WTC11 (cell line): ENCODE measurements around the gene CREG2. TPM values are rescaled to one million over a fixed set of nuclear protein-coding genes. Genes with fewer than 3 reads are reported as not detected.

Experiments used
- ATAC-seq: fragments of 200-7000 bp; cut with Tn5 transposase; 2 replicates; pipeline ENCODE4 v1.10.0; 2021; ENCODE audit warnings: mild to moderate bottlenecking, moderate library complexity
- CTCF ChIA-PET: fragments of 300-600 bp; sonication (Branson Sonifier 250); formaldehyde crosslinking; loops from one replicate; lab custom pipeline; 2021; ENCODE audit warnings: antibody characterized with exemption; lab: Charles Lee
- POLR2A ChIA-PET: fragments of 350-600 bp; sonication (Branson Sonifier 250); formaldehyde crosslinking; loops from one replicate; lab custom pipeline; 2021; ENCODE audit warnings: antibody characterized with exemption; lab: Charles Lee
- DNase-seq: peaks from one replicate; pipeline ENCODE4 v3.0.0; 2021; ENCODE audit warnings: low spot score
- H3K27ac Mint-ChIP-seq: 2 replicates; pipeline ENCODE4 v1.8.0; 2021; ENCODE audit warnings: mixed read lengths
- H3K27me3 Mint-ChIP-seq: 2 replicates; pipeline ENCODE4 v1.8.0; 2021; ENCODE audit warnings: low read depth, mild to moderate bottlenecking, moderate library complexity, mixed read lengths
- H3K36me3 Mint-ChIP-seq: 2 replicates; pipeline ENCODE4 v1.8.0; 2021; ENCODE audit warnings: mixed read lengths
- H3K4me1 Mint-ChIP-seq: 2 replicates; pipeline ENCODE4 v1.8.0; 2022; ENCODE audit warnings: mixed read lengths
- H3K4me3 Mint-ChIP-seq: 2 replicates; pipeline ENCODE4 v1.8.0; 2021; ENCODE audit warnings: mild to moderate bottlenecking, moderate library complexity, mixed read lengths
- H3K9me3 Mint-ChIP-seq: 2 replicates; pipeline ENCODE4 v1.8.0; 2021; ENCODE audit warnings: mixed read lengths
- AR ChIP-seq: fragments of 250-450 bp; sonication (Bioruptor Pico); IDR thresholded peaks from 2 replicates; pipeline ENCODE4 v1.9.0; 2021; ENCODE audit warnings: mild to moderate bottlenecking
- ATF1 ChIP-seq: sonication (generic); formaldehyde crosslinking; IDR thresholded peaks from 2 replicates; pipeline ENCODE4 v1.8.1; 2023; ENCODE audit warnings: mild to moderate bottlenecking, moderate library complexity, missing genetic modification reagents
- ATF2 ChIP-seq: sonication (generic); formaldehyde crosslinking; IDR thresholded peaks from 2 replicates; pipeline ENCODE4 v1.8.1; 2022; ENCODE audit warnings: low read depth, missing genetic modification reagents, borderline replicate concordance
- ATF6 ChIP-seq: sonication (generic); formaldehyde crosslinking; IDR thresholded peaks from 2 replicates; pipeline ENCODE4 v1.8.1; 2023; ENCODE audit warnings: mild to moderate bottlenecking, missing genetic modification reagents
- E2F1 ChIP-seq: sonication (generic); formaldehyde crosslinking; IDR thresholded peaks from 2 replicates; pipeline ENCODE4 v1.8.0; 2022; ENCODE audit warnings: mild to moderate bottlenecking, missing genetic modification reagents
- E2F4 ChIP-seq: sonication (generic); formaldehyde crosslinking; IDR thresholded peaks from 2 replicates; pipeline ENCODE4 v1.8.1; 2022; ENCODE audit warnings: low read depth, mild to moderate bottlenecking, moderate library complexity, missing genetic modification reagents, borderline replicate concordance
- ETV6 ChIP-seq: sonication (generic); formaldehyde crosslinking; IDR thresholded peaks from 2 replicates; pipeline ENCODE4 v1.8.1; 2022; ENCODE audit warnings: mild to moderate bottlenecking, missing genetic modification reagents
- FOXJ3 ChIP-seq: sonication (generic); formaldehyde crosslinking; IDR thresholded peaks from 2 replicates; pipeline ENCODE4 v1.9.0; 2021; ENCODE audit warnings: missing genetic modification reagents, mild to moderate bottlenecking, borderline replicate concordance
- FOXP1 ChIP-seq: sonication (generic); formaldehyde crosslinking; IDR thresholded peaks from 2 replicates; pipeline ENCODE4 v1.8.0; 2022; ENCODE audit warnings: missing genetic modification reagents, mild to moderate bottlenecking, moderate library complexity, borderline replicate concordance
- GTF2I ChIP-seq: fragments of 250-450 bp; sonication (Bioruptor Pico); conservative IDR thresholded peaks from 2 replicates; pipeline ENCODE4 v1.4.0; 2021; ENCODE audit warnings: mild to moderate bottlenecking
- MXD4 ChIP-seq: fragments of 250-450 bp; sonication (Bioruptor Pico); IDR thresholded peaks from 2 replicates; pipeline ENCODE4 v1.8.0; 2021; ENCODE audit warnings: mild to moderate bottlenecking, moderate library complexity, borderline replicate concordance
- NFYB ChIP-seq: sonication (generic); formaldehyde crosslinking; conservative IDR thresholded peaks from 2 replicates; pipeline ENCODE4 v1.8.0; 2022; ENCODE audit warnings: low read depth, missing genetic modification reagents
- NR1H2 ChIP-seq: sonication (generic); formaldehyde crosslinking; IDR thresholded peaks from 2 replicates; pipeline ENCODE4 v1.9.0; 2021; ENCODE audit warnings: mild to moderate bottlenecking, moderate library complexity, missing genetic modification reagents
- NR3C1 ChIP-seq: sonication (generic); formaldehyde crosslinking; conservative IDR thresholded peaks from 2 replicates; pipeline ENCODE4 v1.8.1; 2023; ENCODE audit warnings: low read depth, mild to moderate bottlenecking, missing genetic modification reagents
- PREB ChIP-seq: sonication (generic); formaldehyde crosslinking; IDR thresholded peaks from 2 replicates; pipeline ENCODE4 v1.8.1; 2022; ENCODE audit warnings: mild to moderate bottlenecking, missing genetic modification reagents, moderate library complexity, borderline replicate concordance
- TCF7 ChIP-seq: sonication (generic); formaldehyde crosslinking; IDR thresholded peaks from 2 replicates; pipeline ENCODE4 v1.8.0; 2022; ENCODE audit warnings: mild to moderate bottlenecking, low read depth, missing genetic modification reagents, moderate library complexity
- TP53 ChIP-seq: sonication (generic); formaldehyde crosslinking; IDR thresholded peaks from 2 replicates; pipeline ENCODE4 v1.8.1; 2023; ENCODE audit warnings: mild to moderate bottlenecking, missing genetic modification reagents
- ZNF121 ChIP-seq: sonication (generic); formaldehyde crosslinking; IDR thresholded peaks from 2 replicates; pipeline ENCODE4 v1.8.0; 2023; ENCODE audit warnings: missing genetic modification reagents
- ZNF263 ChIP-seq: sonication (generic); formaldehyde crosslinking; IDR thresholded peaks from 2 replicates; pipeline ENCODE4 v1.8.1; 2022; ENCODE audit warnings: low read depth, mild to moderate bottlenecking, moderate library complexity, missing genetic modification reagents
- ZNF671 ChIP-seq: fragments of 250-450 bp; sonication (Bioruptor Pico); IDR thresholded peaks from 2 replicates; pipeline ENCODE4 v1.8.0; 2021; ENCODE audit warnings: mild to moderate bottlenecking
- total RNA-seq: library from RNA; stranded (reverse); gene quantifications from 3 replicates; pipeline ENCODE4 v1.2.3, GENCODE V29; 2021

Gene CREG2
- total RNA-seq, 1 experiment from 2014 or later, result 1.6 TPM

GRCh38 chr2:101401906-101402305 lies 14.6 kb upstream of the CREG2 start:
- Mint-ChIP-seq H3K27ac (no peak overlapping the region), H3K4me3 (no peak overlapping the region), H3K4me1 (peaks cover 26% of the 10 kb centered on the region), H3K27me3 (no peaks in the 10 kb centered on the region; the same call in 1 of the 2 replicates), H3K36me3 (no peaks in the 10 kb centered on the region), H3K9me3 (no peaks in the 10 kb centered on the region)
- ChIA-PET POLR2A (no interaction called here), CTCF (interaction anchor here (1.0 to 1.7 kb wide), 4 partner anchors 54 to 121 kb away, joined by 3 to 6 read pairs (median 4); no protein-coding TSS in a partner anchor)
- DNase-seq, result no peak
- TF ChIP-seq PREB (no peak), NFYB (CRISPR knock-in tag) (no peak), E2F1 (no peak), ZNF671 (CRISPR knock-in tag) (no peak), NR1H2 (CRISPR knock-in tag) (no peak), MXD4 (CRISPR knock-in tag) (no peak), TP53 (CRISPR knock-in tag) (no peak), GTF2I (no peak), FOXJ3 (no peak), AR (CRISPR knock-in tag) (no peak), ATF1 (no peak), E2F4 (CRISPR knock-in tag) (no peak), ETV6 (no peak), ATF2 (no peak), ZNF121 (CRISPR knock-in tag) (no peak), ATF6 (no peak), TCF7 (CRISPR knock-in tag) (no peak), NR3C1 (CRISPR knock-in tag) (no peak), ZNF263 (CRISPR knock-in tag) (no peak), FOXP1 (CRISPR knock-in tag) (no peak)
- ATAC-seq, result peak; percentile 48
